DND-41 (cell line): ENCODE data around the gene COG6.
A peak's percentile ranks its signal among the peaks of the same experiment; 100 is the strongest.

Source experiments
- ATAC-seq: fragments of 200-7000 bp; cut with Tn5 transposase; 3 replicates; pipeline ENCODE4 v1.9.1; 2021; ENCODE audit warnings: low read depth; ENCODE audit not compliant: insufficient read depth
- DNase-seq: peaks from one replicate; pipeline ENCODE4 v3.0.0-alpha.2; 2020
- H2AFZ ChIP-seq: 2 replicates; pipeline ENCODE4 v1.6.0; 2012; ENCODE audit warnings: low read depth, low read length
- H3K27ac ChIP-seq: 2 replicates; pipeline ENCODE4 v1.5.1; 2012; ENCODE audit warnings: low read length, inconsistent platforms
- H3K27me3 ChIP-seq: fragments of 200-600 bp; sonication (generic); 2 replicates; pipeline ENCODE4 v1.6.0; 2012; ENCODE audit warnings: low read length, mild to moderate bottlenecking, inconsistent platforms; ENCODE audit not compliant: insufficient read depth, poor library complexity
- H3K36me3 ChIP-seq: 2 replicates; pipeline ENCODE4 v1.5.1; 2012; ENCODE audit warnings: low read length, inconsistent platforms; ENCODE audit not compliant: insufficient read depth
- H3K4me1 ChIP-seq: 2 replicates; pipeline ENCODE4 v1.5.1; 2012; ENCODE audit warnings: mild to moderate bottlenecking, low read length; ENCODE audit not compliant: insufficient read depth
- H3K4me2 ChIP-seq: 2 replicates; pipeline ENCODE4 v1.6.0; 2012; ENCODE audit warnings: mild to moderate bottlenecking, moderate library complexity, low read length, inconsistent platforms; ENCODE audit not compliant: insufficient read depth
- H3K4me3 ChIP-seq, 2 experiments: fragments of 200-600 bp in 1 of 2; shearing (Covaris generic) in 1 of 2; 2 replicates each; pipeline ENCODE4 v1.5.1; 2012 to 2016; ENCODE audit warnings: inconsistent platforms in 2 of 2, low read length in 2 of 2, mild to moderate bottlenecking in 2 of 2, low read depth in 1 of 2, moderate library complexity in 1 of 2
- H3K79me2 ChIP-seq: 2 replicates; pipeline ENCODE4 v1.6.0; 2012; ENCODE audit warnings: low read length, inconsistent platforms; ENCODE audit not compliant: insufficient read depth
- H3K9ac ChIP-seq: 2 replicates; pipeline ENCODE4 v1.6.0; 2012; ENCODE audit warnings: low read depth, mild to moderate bottlenecking, inconsistent platforms, low read length, moderate library complexity
- H3K9me3 ChIP-seq: 2 replicates; pipeline ENCODE4 v1.5.1; 2012; ENCODE audit warnings: low read length, moderate library complexity, mild to moderate bottlenecking, inconsistent platforms; ENCODE audit not compliant: insufficient read depth, severe bottlenecking
- H4K20me1 ChIP-seq: 2 replicates; pipeline ENCODE4 v1.6.0; 2012; ENCODE audit warnings: low read length; ENCODE audit not compliant: insufficient read depth
- CTCF ChIP-seq: IDR thresholded peaks from 2 replicates; pipeline ENCODE4 v1.5.1; 2012; ENCODE audit warnings: borderline replicate concordance, low read length, moderate library complexity, mild to moderate bottlenecking; ENCODE audit not compliant: poor library complexity, severe bottlenecking; ENCODE audit errors: extremely low read depth
- EZH2 ChIP-seq: IDR thresholded peaks from 3 replicates; pipeline ENCODE4 v1.6.1; 2012; ENCODE audit warnings: borderline replicate concordance, low read depth, mild to moderate bottlenecking, moderate library complexity, low read length, inconsistent platforms; ENCODE audit not compliant: severe bottlenecking

COG6 gene

GRCh38 chr13:39655569-39656324 lies at the start of gene COG6:
TSS of gene COG6 (plus strand) at chr13:39655662. CDS start at chr13:39655727, 65 bp downstream.
- Histone ChIP-seq H2AFZ (peak within 1 kb of the TSS; percentile 95), H3K4me1 (peaks cover 31% of the 10 kb centered on the region), H3K79me2 (peaks cover 18% of the 10 kb centered on the region), H3K27me3 (no peaks in the 10 kb centered on the region), H3K36me3 (peaks cover 4% of the 10 kb centered on the region; the same call in 1 of the 2 replicates), H3K4me2 (peak within 1 kb of the TSS; percentile 82), H3K9me3 (no peaks in the 10 kb centered on the region), H3K27ac (peak within 1 kb of the TSS; percentile 68), H3K9ac (peak within 1 kb of the TSS; percentile 72), H3K4me3 (peak within 1 kb of the TSS; percentile 79 to 94), H4K20me1 (no peaks in the 10 kb centered on the region)
- ATAC-seq (peak; percentile 96), DNase-seq (peak; percentile 94)
- TF ChIP-seq CTCF (peak; percentile 18), EZH2 (no peak)

DNA sequence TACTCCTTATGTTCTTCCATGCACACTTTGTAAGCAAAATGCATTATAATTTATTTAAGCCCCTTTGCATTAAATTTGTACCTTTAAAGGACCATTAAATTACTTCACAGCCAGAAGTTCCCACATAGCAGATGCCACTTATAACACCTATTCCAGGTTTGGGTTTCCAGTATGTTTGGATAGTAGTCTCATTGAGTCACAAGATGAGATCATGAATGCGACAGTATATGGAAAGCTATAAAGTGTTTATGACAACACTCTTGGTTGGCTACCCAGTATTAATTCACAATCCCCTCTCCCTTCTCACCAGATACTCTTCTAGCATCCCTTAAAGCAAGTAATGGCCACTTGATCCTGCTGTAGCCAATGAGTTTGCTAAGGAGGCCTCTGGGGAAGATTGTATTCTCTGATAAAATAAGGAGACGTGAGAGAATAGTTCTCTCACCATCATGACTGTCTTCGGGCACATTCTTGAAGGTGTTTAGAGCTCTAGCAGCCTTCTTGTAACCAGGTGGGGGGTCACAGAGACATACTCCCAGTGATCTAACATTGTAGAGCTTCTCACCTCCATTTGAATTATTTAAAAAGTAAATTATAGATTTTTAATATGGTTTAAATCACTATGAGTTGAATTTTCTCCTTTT lies 49.7 kb upstream of the COG6 start:
- Histone ChIP-seq H3K4me2 (no peak overlapping the region), H3K4me1 (no peaks in the 10 kb centered on the region), H3K79me2 (no peaks in the 10 kb centered on the region), H3K27ac (no peak overlapping the region), H3K4me3 (no peak overlapping the region), H3K27me3 (peaks cover 18% of the 10 kb centered on the region), H3K36me3 (no peaks in the 10 kb centered on the region), H3K9me3 (no peaks in the 10 kb centered on the region), H4K20me1 (no peaks in the 10 kb centered on the region), H3K9ac (no peak overlapping the region), H2AFZ (no peak overlapping the region)
- ATAC-seq: no peak
- TF ChIP-seq CTCF: no peak
- no peak for TF ChIP-seq EZH2
- DNase-seq: no peak

DNA sequence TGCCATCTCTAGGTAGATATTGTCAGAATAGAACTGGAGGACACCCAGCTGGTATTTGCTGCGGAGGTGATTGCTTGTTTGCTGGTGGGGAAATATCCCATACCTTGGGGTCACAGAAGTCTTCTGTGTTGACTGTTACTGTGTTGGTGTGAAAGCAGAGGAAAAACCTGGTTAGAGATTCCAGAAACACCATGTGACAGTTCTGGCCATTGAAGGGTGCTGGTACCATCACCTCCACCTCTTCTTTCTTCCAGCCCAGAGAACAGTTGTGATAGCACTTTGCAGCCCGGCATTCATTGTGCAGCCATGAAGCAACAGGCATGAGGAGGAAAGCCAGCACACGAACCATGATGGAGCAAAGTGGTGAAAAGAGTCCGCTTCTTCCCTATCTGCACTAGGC lies 47.6 kb upstream of the COG6 start:
- Histone ChIP-seq H3K27me3 (peaks cover 8% of the 10 kb centered on the region), H3K79me2 (no peaks in the 10 kb centered on the region), H4K20me1 (no peaks in the 10 kb centered on the region), H3K4me3 (no peak overlapping the region), H3K36me3 (no peaks in the 10 kb centered on the region), H3K9me3 (no peaks in the 10 kb centered on the region), H3K4me1 (no peaks in the 10 kb centered on the region), H3K9ac (no peak overlapping the region), H3K27ac (no peak overlapping the region), H2AFZ (no peak overlapping the region), H3K4me2 (no peak overlapping the region)
- ATAC-seq (no peak), DNase-seq (no peak)
- no peak for TF ChIP-seq EZH2
- TF ChIP-seq CTCF: no peak
